PC-9 (cell line): ENCODE results near the gene GMDS.

ENCODE experiments used
- EZH2 ChIP-seq: fragments of 200-600 bp; sonication (generic); IDR thresholded peaks from 2 replicates; pipeline ENCODE4 v1.8.0; 2017; ENCODE audit warnings: antibody characterized with exemption, low read depth
- TF ChIP-seq, protein P1 (sequence below): fragments of 200-600 bp; sonication (generic); conservative IDR thresholded peaks from 2 replicates; pipeline ENCODE4 v1.6.1; 2017; ENCODE audit warnings: mixed run types, antibody characterized with exemption, mild to moderate bottlenecking, moderate library complexity

DNA sequence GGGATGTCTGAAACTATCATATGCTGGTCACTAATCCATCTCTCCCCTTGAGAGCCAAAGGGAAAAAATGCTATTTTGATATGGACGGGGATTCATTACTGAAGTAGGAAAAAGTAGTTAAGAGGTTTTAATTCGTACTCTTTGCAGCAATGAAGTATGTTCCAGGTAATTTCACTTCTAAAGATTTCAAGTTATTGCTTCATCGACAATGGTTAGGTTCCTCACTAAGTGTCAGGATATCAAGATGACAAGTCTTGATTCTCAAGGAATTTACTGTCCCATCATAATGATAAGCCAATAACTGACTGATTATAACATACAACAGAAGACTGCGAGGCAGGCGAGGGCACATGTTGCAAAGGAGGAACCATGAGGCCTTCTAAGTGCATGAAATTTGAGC lies 57.0 kb downstream of the GMDS start:
- TF ChIP-seq, protein P1, sequence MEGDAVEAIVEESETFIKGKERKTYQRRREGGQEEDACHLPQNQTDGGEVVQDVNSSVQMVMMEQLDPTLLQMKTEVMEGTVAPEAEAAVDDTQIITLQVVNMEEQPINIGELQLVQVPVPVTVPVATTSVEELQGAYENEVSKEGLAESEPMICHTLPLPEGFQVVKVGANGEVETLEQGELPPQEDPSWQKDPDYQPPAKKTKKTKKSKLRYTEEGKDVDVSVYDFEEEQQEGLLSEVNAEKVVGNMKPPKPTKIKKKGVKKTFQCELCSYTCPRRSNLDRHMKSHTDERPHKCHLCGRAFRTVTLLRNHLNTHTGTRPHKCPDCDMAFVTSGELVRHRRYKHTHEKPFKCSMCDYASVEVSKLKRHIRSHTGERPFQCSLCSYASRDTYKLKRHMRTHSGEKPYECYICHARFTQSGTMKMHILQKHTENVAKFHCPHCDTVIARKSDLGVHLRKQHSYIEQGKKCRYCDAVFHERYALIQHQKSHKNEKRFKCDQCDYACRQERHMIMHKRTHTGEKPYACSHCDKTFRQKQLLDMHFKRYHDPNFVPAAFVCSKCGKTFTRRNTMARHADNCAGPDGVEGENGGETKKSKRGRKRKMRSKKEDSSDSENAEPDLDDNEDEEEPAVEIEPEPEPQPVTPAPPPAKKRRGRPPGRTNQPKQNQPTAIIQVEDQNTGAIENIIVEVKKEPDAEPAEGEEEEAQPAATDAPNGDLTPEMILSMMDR, result no peak
- no peak for TF ChIP-seq EZH2
